B cell (primary cell): Measurements from ENCODE around the gene LAIR2. TPM values are rescaled to one million over a fixed set of nuclear protein-coding genes. Genes with fewer than 3 reads are reported as not detected.

Source experiments
- ATAC-seq: fragments of 200-7000 bp; cut with Tn5 transposase; one replicate; pipeline ENCODE4 v1.10.0; 2021; ENCODE audit warnings: low read depth, mild to moderate bottlenecking, moderate number of reproducible peaks, moderate library complexity
- CTCF ChIA-PET: fragments of 350-600 bp; sonication (Branson Sonifier 250); formaldehyde crosslinking; loops from one replicate; lab custom pipeline; 2021; ENCODE audit warnings: antibody characterized with exemption, inconsistent platforms; lab: Charles Lee
- POLR2A ChIA-PET: fragments of 350-600 bp; sonication (Branson Sonifier 250); formaldehyde crosslinking; loops from one replicate; lab custom pipeline; 2021; ENCODE audit warnings: antibody characterized with exemption; lab: Charles Lee
- DNase-seq: peaks from one replicate; pipeline ENCODE4 v3.0.0; 2013
- H2AFZ ChIP-seq: 2 replicates; pipeline ENCODE4 v1.6.1; 2012; ENCODE audit warnings: mild to moderate bottlenecking, low read depth, low read length; ENCODE audit not compliant: insufficient read depth, poor library complexity, severe bottlenecking
- H3K27ac ChIP-seq, 2 donors: 1 replicate in 1 of 2; 2 replicates in 1 of 2; pipeline ENCODE4 v1.5.1; 2012 to 2013; ENCODE audit warnings: low read length in 2 of 2, mild to moderate bottlenecking in 2 of 2, moderate library complexity in 1 of 2
- H3K27me3 ChIP-seq, 4 experiments: fragments of 200-600 bp in 1 of 4; sonication (generic) in 1 of 4; replicated peaks in 1 of 4; 1 replicate in 2 of 4; 2 replicates in 2 of 4; pipeline versions ENCODE4 v1.6.1 to v1.7.0; 2013 to 2016; ENCODE audit warnings: low read length in 3 of 4, mild to moderate bottlenecking in 2 of 4, mixed read lengths in 1 of 4, moderate library complexity in 1 of 4; ENCODE audit not compliant: insufficient read depth in 4 of 4, control insufficient read depth in 3 of 4; ENCODE audit errors: control extremely low read depth in 1 of 4
- H3K36me3 ChIP-seq, 2 experiments: replicated peaks in 1 of 2; 1 replicate in 1 of 2; 2 replicates in 1 of 2; pipeline versions ENCODE4 v1.6.1 to v1.7.1; 2013; ENCODE audit warnings: low read length in 1 of 2; ENCODE audit not compliant: insufficient read depth in 2 of 2, control insufficient read depth in 1 of 2; ENCODE audit errors: control extremely low read depth in 1 of 2, extremely low read depth in 1 of 2
- H3K4me1 ChIP-seq, 2 donors: fragments of 200-600 bp in 1 of 2; sonication (generic) in 1 of 2; 1 replicate in 1 of 2; 2 replicates in 1 of 2; pipeline versions ENCODE4 v1.5.1 to v1.6.1; 2013 to 2017; ENCODE audit warnings: low read length in 2 of 2; ENCODE audit not compliant: control insufficient read depth in 2 of 2, insufficient read depth in 2 of 2
- H3K4me2 ChIP-seq: replicated peaks from 2 replicates; pipeline ENCODE3; 2012; ENCODE audit warnings: mild to moderate bottlenecking, low read depth, low read length; ENCODE audit not compliant: poor library complexity, severe bottlenecking
- H3K4me3 ChIP-seq, 5 experiments: fragments of 200-600 bp in 1 of 5; sonication (generic) in 1 of 5; 1 replicate in 3 of 5; 2 replicates in 2 of 5; pipeline versions ENCODE4 v1.5.1 to v1.7.0; 2011 to 2016; ENCODE audit warnings: low read length in 4 of 5, mild to moderate bottlenecking in 4 of 5, low read depth in 2 of 5, control low read depth in 1 of 5, moderate library complexity in 1 of 5; ENCODE audit not compliant: insufficient read depth in 1 of 5; ENCODE audit errors: control extremely low read depth in 1 of 5, extremely low read depth in 1 of 5
- H3K79me2 ChIP-seq: fragments of 200-600 bp; sonication (generic); one replicate; pipeline ENCODE4 v1.6.0; 2016; ENCODE audit warnings: low read length; ENCODE audit not compliant: control insufficient read depth, insufficient read depth
- H3K9ac ChIP-seq: fragments of 200-600 bp; sonication (generic); 2 replicates; pipeline ENCODE4 v1.6.1; 2017; ENCODE audit warnings: mild to moderate bottlenecking, low read length, moderate library complexity
- H3K9me3 ChIP-seq, 3 donors: one replicate each; pipeline versions ENCODE4 v1.6.1 to v1.7.1; 2013; ENCODE audit warnings: low read length in 2 of 3; ENCODE audit not compliant: control insufficient read depth in 2 of 3, insufficient read depth in 1 of 3; ENCODE audit errors: control extremely low read depth in 1 of 3
- H4K20me1 ChIP-seq: 2 replicates; pipeline ENCODE4 v1.6.0; 2012; ENCODE audit warnings: mild to moderate bottlenecking, low read length; ENCODE audit not compliant: insufficient read depth, control insufficient read depth, poor library complexity, severe bottlenecking
- H3K27ac Mint-ChIP-seq: one replicate; pipeline ENCODE4 v1.8.0; 2021; ENCODE audit warnings: mixed read lengths
- H3K27me3 Mint-ChIP-seq: one replicate; pipeline ENCODE4 v1.8.0; 2021; ENCODE audit warnings: mixed read lengths
- H3K4me1 Mint-ChIP-seq: one replicate; pipeline ENCODE4 v1.8.0; 2021; ENCODE audit warnings: mixed read lengths
- H3K4me3 Mint-ChIP-seq: one replicate; pipeline ENCODE4 v1.8.0; 2021; ENCODE audit warnings: mixed read lengths
- H3K9me3 Mint-ChIP-seq: one replicate; pipeline ENCODE4 v1.8.0; 2022; ENCODE audit warnings: mixed read lengths; ENCODE audit not compliant: insufficient read depth
- CTCF ChIP-seq: fragments of 200-600 bp; IDR thresholded peaks from one replicate; pipeline ENCODE4 v1.8.0; 2022; ENCODE audit warnings: antibody characterized with exemption, mild to moderate bottlenecking
- EZH2 ChIP-seq: IDR thresholded peaks from 2 replicates; pipeline ENCODE4 v1.6.1; 2012; ENCODE audit warnings: borderline replicate concordance, low read depth, mild to moderate bottlenecking, moderate library complexity, low read length; ENCODE audit not compliant: insufficient read depth, poor library complexity, severe bottlenecking
- WGBS: methylation state at CpG from one replicate; pipeline ENCODE4 v1.1.5; 2013; ENCODE audit warnings: missing lambda C conversion rate; ENCODE audit not compliant: insufficient coverage; 5-methylcytosine and 5-hydroxymethylcytosine counted together
- intact Hi-C: fragments of 100-400 bp; cut with micrococcal nuclease; formaldehyde crosslinking; loops from one replicate; pipeline ENCODE4 v1.10.0; 2022
- polyA plus RNA-seq: library from polyadenylated mRNA; depleted of rRNA; stranded (reverse); fragments of >200 nt; gene quantifications from 2 replicates; pipeline ENCODE4 v1.2.3, GENCODE V29; 2012
- total RNA-seq, 2 donors: library from RNA; stranded (reverse); fragments of 120-200 nt in 1 of 2; gene quantifications; 1 replicate in 1 of 2; 2 replicates in 1 of 2; pipeline versions ENCODE4 v1.2.3 to v1.2.4, GENCODE V29; 2013 to 2022

LAIR2 gene
- total and polyA plus RNA-seq, 2 donors (not counting 1 experiment from before 2014, with no cell fraction given), result not detected

DNA sequence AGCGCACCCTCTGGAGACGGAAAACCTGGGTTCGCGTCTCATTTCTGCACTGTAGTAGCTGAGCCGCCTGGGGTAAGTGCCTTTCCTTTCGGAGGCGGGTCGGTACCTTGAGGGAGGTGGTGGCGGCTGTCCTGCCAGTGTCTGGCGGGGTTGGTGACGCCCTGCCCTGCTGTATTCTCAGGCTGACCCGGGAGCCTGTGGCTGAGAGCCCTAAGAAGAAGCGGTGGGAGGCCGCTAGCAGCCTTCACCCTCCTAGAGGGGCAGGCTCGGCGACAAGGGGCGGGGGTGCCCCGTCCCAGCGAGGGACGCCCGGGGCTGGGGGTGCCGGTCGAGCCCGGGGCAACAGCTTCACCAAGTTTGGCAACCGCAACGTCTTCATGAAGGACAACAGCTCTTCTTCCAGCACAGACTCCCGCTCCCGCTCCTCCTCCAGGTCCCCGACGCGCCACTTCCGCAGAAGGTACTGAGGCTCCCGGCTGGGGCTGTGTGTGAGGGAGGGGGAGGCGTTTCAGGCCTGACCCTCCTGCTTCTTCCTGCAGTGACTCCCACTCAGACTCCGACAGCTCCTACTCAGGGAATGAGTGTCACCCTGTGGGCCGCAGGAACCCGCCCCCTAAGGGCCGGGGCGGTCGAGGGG lies 46.7 kb upstream of the LAIR2 start:
- CTCF ChIA-PET, result no interaction called here
- WGBS, result 97% methylated on average over 28 of the region's 40 CpGs
- H3K9me3 Mint-ChIP-seq, result no peaks in the 10 kb centered on the region

More for the DNA sequence above, 46.7 kb upstream of the LAIR2 start:
- peaks cover 84% of the 10 kb centered on the region for H3K79me2 ChIP-seq
- H3K36me3 ChIP-seq, result peaks cover 1 to 97% of the 10 kb centered on the region in 2 experiments
- TF ChIP-seq CTCF (no peak), EZH2 (no peak)
- H3K9ac ChIP-seq, result no peak overlapping the region
- no peak overlapping the region for H3K27ac Mint-ChIP-seq
- ATAC-seq (no peak), DNase-seq (no peak)
- intact Hi-C loops, result no loop called here
- H3K27me3 Mint-ChIP-seq, result no peaks in the 10 kb centered on the region
- H3K4me1 ChIP-seq, result peaks cover 7 to 8% of the 10 kb centered on the region in 2 donors
- no peak overlapping the region for H2AFZ ChIP-seq
- H3K9me3 ChIP-seq, result no peaks in the 10 kb centered on the region
- no peak overlapping the region for H3K27ac ChIP-seq
- no peak overlapping the region for H3K4me3 ChIP-seq
- no peak overlapping the region for H3K4me3 Mint-ChIP-seq
- no peaks in the 10 kb centered on the region for H3K27me3 ChIP-seq
- POLR2A ChIA-PET, result no interaction called here
- H3K4me2 ChIP-seq, result no peak overlapping the region
- H4K20me1 ChIP-seq, result peaks cover 99% of the 10 kb centered on the region
- H3K4me1 Mint-ChIP-seq, result peaks cover 20% of the 10 kb centered on the region
